CD14-positive monocyte (primary cell): ENCODE data around the gene WDPCP. TPM values are rescaled to one million over a fixed set of nuclear protein-coding genes. Genes with fewer than 3 reads are reported as not detected.

Experiments
- DNase-seq, 3 donors: peaks; one replicate each; pipeline ENCODE4 v3.0.0-alpha.2; 2011 to 2022
- H2AFZ ChIP-seq: 2 replicates; pipeline ENCODE4 v1.6.0; 2012; ENCODE audit warnings: mild to moderate bottlenecking, low read depth, low read length, inconsistent platforms; ENCODE audit not compliant: insufficient read depth, poor library complexity, severe bottlenecking
- H3K27ac ChIP-seq, 2 donors: 1 replicate in 1 of 2; 2 replicates in 1 of 2; pipeline ENCODE4 v1.5.1; 2012 to 2013; ENCODE audit warnings: low read length in 2 of 2, control low read depth in 1 of 2, inconsistent platforms in 1 of 2, low read depth in 1 of 2, mild to moderate bottlenecking in 1 of 2
- H3K27me3 ChIP-seq, 2 donors: one replicate each; pipeline versions ENCODE4 v1.6.0 to v1.6.1; 2011 to 2013; ENCODE audit warnings: low read length in 2 of 2; ENCODE audit not compliant: control insufficient read depth in 2 of 2, insufficient read depth in 2 of 2
- H3K36me3 ChIP-seq, 2 donors: replicated peaks in 1 of 2; 1 replicate in 1 of 2; 2 replicates in 1 of 2; pipeline versions ENCODE4 v1.5.1 to v1.6.1; 2012 to 2013; ENCODE audit warnings: low read length in 2 of 2, control low read depth in 1 of 2, inconsistent platforms in 1 of 2, mild to moderate bottlenecking in 1 of 2; ENCODE audit not compliant: insufficient read depth in 2 of 2, control insufficient read depth in 1 of 2
- H3K4me1 ChIP-seq, 2 donors: 1 replicate in 1 of 2; 2 replicates in 1 of 2; pipeline versions ENCODE4 v1.5.1 to v1.6.1; 2012 to 2013; ENCODE audit warnings: low read length in 2 of 2, control low read depth in 1 of 2, inconsistent platforms in 1 of 2, mild to moderate bottlenecking in 1 of 2, moderate library complexity in 1 of 2; ENCODE audit not compliant: insufficient read depth in 2 of 2, control insufficient read depth in 1 of 2
- H3K4me2 ChIP-seq: replicated peaks from 2 replicates; pipeline ENCODE3; 2012; ENCODE audit warnings: low read length, moderate library complexity, mild to moderate bottlenecking; ENCODE audit not compliant: poor library complexity, severe bottlenecking; ENCODE audit errors: extremely low read depth
- H3K4me3 ChIP-seq, 3 experiments: fragments of 200-600 bp in 1 of 3; sonication (generic) in 1 of 3; replicated peaks in 1 of 3; 1 replicate in 2 of 3; 2 replicates in 1 of 3; pipeline ENCODE4 v1.5.1; 2011 to 2013; ENCODE audit warnings: low read length in 3 of 3, mild to moderate bottlenecking in 3 of 3, control low read depth in 2 of 3, low read depth in 2 of 3, inconsistent platforms in 1 of 3, moderate library complexity in 1 of 3
- H3K79me2 ChIP-seq: 2 replicates; pipeline ENCODE4 v1.6.0; 2012; ENCODE audit warnings: mild to moderate bottlenecking, control low read depth, inconsistent platforms, low read length, moderate library complexity; ENCODE audit not compliant: insufficient read depth
- H3K9ac ChIP-seq: 2 replicates; pipeline ENCODE4 v1.6.0; 2017; ENCODE audit warnings: low read length, mild to moderate bottlenecking; ENCODE audit not compliant: insufficient read depth, poor library complexity, severe bottlenecking
- H3K9me3 ChIP-seq, 2 donors: replicated peaks in 1 of 2; 1 replicate in 1 of 2; 2 replicates in 1 of 2; pipeline versions ENCODE4 v1.5.1 to v1.6.1; 2012 to 2013; ENCODE audit warnings: low read length in 2 of 2, control low read depth in 1 of 2; ENCODE audit not compliant: control insufficient read depth in 1 of 2, insufficient read depth in 1 of 2
- H4K20me1 ChIP-seq: 2 replicates; pipeline ENCODE4 v1.6.0; 2012; ENCODE audit warnings: mild to moderate bottlenecking, low read length, control low read depth, moderate library complexity; ENCODE audit not compliant: insufficient read depth
- H3K27ac Mint-ChIP-seq, 7 donors: one replicate each; pipeline ENCODE4 v1.8.0; 2020; ENCODE audit warnings: mild to moderate bottlenecking in 7 of 7, mixed read lengths in 7 of 7, moderate library complexity in 6 of 7, inconsistent platforms in 2 of 7
- H3K27me3 Mint-ChIP-seq, 3 donors: one replicate each; pipeline ENCODE4 v1.8.0; 2021 to 2022; ENCODE audit warnings: low read depth in 3 of 3, mild to moderate bottlenecking in 3 of 3, mixed read lengths in 3 of 3, moderate library complexity in 3 of 3, inconsistent platforms in 1 of 3
- H3K36me3 Mint-ChIP-seq, 2 donors: one replicate each; pipeline ENCODE4 v1.8.0; 2020; ENCODE audit warnings: mixed read lengths in 2 of 2, inconsistent platforms in 1 of 2, mild to moderate bottlenecking in 1 of 2
- H3K4me1 Mint-ChIP-seq: one replicate; pipeline ENCODE4 v1.8.0; 2020; ENCODE audit warnings: mild to moderate bottlenecking, mixed read lengths
- H3K4me3 Mint-ChIP-seq, 2 donors: one replicate each; pipeline ENCODE4 v1.8.0; 2020; ENCODE audit warnings: mild to moderate bottlenecking in 2 of 2, mixed read lengths in 2 of 2, moderate library complexity in 1 of 2
- H3K9me3 Mint-ChIP-seq, 7 donors: one replicate each; pipeline ENCODE4 v1.8.0; 2020 to 2022; ENCODE audit warnings: mixed read lengths in 7 of 7, mild to moderate bottlenecking in 6 of 7, moderate library complexity in 6 of 7, inconsistent platforms in 2 of 7
- WGBS: methylation state at CpG from one replicate; pipeline ENCODE4 v1.1.5; 2013; ENCODE audit warnings: missing lambda C conversion rate; ENCODE audit not compliant: insufficient coverage; 5-methylcytosine and 5-hydroxymethylcytosine counted together
- intact Hi-C, 2 donors: fragments of 100-400 bp; cut with micrococcal nuclease; formaldehyde crosslinking; loops; one replicate each; pipeline versions ENCODE4 v1.15.0 to v1.15.1; 2023
- polyA plus RNA-seq, 3 donors: library from polyadenylated mRNA; depleted of rRNA in 1 of 3; unstranded in 2 of 3; stranded (reverse) in 1 of 3; fragments of 300-500 nt in 2 of 3; fragments of >200 nt in 1 of 3; fragmentation: Illumina TruSeq in 2 of 3; gene quantifications; 1 replicate in 2 of 3; 2 replicates in 1 of 3; pipeline ENCODE4 v1.2.3, GENCODE V29; 2012 to 2021
- TF ChIP-seq, protein P1 (sequence below): fragments of 200-600 bp; IDR thresholded peaks from one replicate; pipeline ENCODE4 v1.8.0; 2022; ENCODE audit warnings: antibody characterized with exemption, mild to moderate bottlenecking

WDPCP gene
- polyA plus RNA-seq, 3 donors, result 3.3 to 5.2 (median 3.7) TPM

GRCh38 chr2:63555931-63556330 lies 32.3 kb downstream of the WDPCP start:
- DNase-seq, result no peak
- Histone ChIP-seq H3K79me2 (no peaks in the 10 kb centered on the region), H3K27me3 (no peaks in the 10 kb centered on the region), H3K4me1 (no peaks in the 10 kb centered on the region), H3K4me2 (no peak overlapping the region), H3K9ac (no peak overlapping the region), H3K36me3 (peaks cover 0 to 10% of the 10 kb centered on the region in 2 donors), H3K4me3 (no peak overlapping the region), H4K20me1 (no peaks in the 10 kb centered on the region), H3K9me3 (peaks cover 14 to 23% of the 10 kb centered on the region in 2 donors), H2AFZ (no peak overlapping the region), H3K27ac (no peak overlapping the region)
- Mint-ChIP-seq H3K9me3 (peaks cover 28 to 42% (median 34%) of the 10 kb centered on the region in 7 donors), H3K27ac (no peak overlapping the region), H3K4me1 (no peaks in the 10 kb centered on the region), H3K36me3 (peaks cover 22 to 31% of the 10 kb centered on the region in 2 donors), H3K4me3 (no peak overlapping the region), H3K27me3 (no peaks in the 10 kb centered on the region)
- WGBS, result no CpG with 5 or more reads among the region's 3 CpGs
- intact Hi-C loops, result no loop called here
- TF ChIP-seq, protein P1, sequence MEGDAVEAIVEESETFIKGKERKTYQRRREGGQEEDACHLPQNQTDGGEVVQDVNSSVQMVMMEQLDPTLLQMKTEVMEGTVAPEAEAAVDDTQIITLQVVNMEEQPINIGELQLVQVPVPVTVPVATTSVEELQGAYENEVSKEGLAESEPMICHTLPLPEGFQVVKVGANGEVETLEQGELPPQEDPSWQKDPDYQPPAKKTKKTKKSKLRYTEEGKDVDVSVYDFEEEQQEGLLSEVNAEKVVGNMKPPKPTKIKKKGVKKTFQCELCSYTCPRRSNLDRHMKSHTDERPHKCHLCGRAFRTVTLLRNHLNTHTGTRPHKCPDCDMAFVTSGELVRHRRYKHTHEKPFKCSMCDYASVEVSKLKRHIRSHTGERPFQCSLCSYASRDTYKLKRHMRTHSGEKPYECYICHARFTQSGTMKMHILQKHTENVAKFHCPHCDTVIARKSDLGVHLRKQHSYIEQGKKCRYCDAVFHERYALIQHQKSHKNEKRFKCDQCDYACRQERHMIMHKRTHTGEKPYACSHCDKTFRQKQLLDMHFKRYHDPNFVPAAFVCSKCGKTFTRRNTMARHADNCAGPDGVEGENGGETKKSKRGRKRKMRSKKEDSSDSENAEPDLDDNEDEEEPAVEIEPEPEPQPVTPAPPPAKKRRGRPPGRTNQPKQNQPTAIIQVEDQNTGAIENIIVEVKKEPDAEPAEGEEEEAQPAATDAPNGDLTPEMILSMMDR, result no peak

DNA sequence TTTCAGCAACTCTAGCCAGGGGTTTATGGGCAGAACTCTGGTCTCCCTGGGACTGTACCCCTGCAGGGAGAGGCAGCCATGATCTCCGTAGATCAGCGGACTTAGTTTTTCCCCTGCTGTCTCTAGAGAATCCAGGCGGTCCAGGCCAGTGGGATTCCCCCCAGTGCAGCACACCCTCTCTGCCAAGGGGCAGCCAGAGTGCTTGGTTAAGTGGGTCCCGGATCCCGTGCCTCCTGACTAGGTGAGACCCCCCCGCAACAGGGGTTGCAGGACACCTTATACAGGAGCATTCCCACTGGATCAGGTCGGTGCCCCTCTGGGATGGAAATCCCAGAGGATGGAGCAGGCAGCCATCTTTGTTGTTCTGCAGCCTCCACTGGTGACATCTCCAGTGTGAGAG lies 33.0 kb downstream of the WDPCP start:
- Mint-ChIP-seq H3K4me3 (no peak overlapping the region), H3K9me3 (peaks cover 28 to 39% (median 31%) of the 10 kb centered on the region in 7 donors), H3K27me3 (no peaks in the 10 kb centered on the region), H3K27ac (no peak overlapping the region), H3K36me3 (peaks cover 18 to 25% of the 10 kb centered on the region in 2 donors), H3K4me1 (peaks cover 1% of the 10 kb centered on the region)
- H3K27ac ChIP-seq, result no peak overlapping the region
- WGBS, result 99% methylated on average over 7 of the region's 7 CpGs
- no peaks in the 10 kb centered on the region for H3K4me1 ChIP-seq
- H3K9ac ChIP-seq, result no peak overlapping the region
- H3K79me2 ChIP-seq, result no peaks in the 10 kb centered on the region
- H3K4me3 ChIP-seq, result no peak overlapping the region
- intact Hi-C loops, result no loop called here
- H4K20me1 ChIP-seq, result no peaks in the 10 kb centered on the region
- H3K27me3 ChIP-seq, result no peaks in the 10 kb centered on the region
- peaks cover 0 to 10% of the 10 kb centered on the region in 2 donors for H3K36me3 ChIP-seq
- H3K9me3 ChIP-seq, result peaks cover 14 to 23% of the 10 kb centered on the region in 2 donors
- TF ChIP-seq, protein P1, result no peak
- H3K4me2 ChIP-seq, result no peak overlapping the region
- no peak for DNase-seq
- no peak overlapping the region for H2AFZ ChIP-seq
